ENCODE measurements around the gene LAMB4. TPM values are rescaled to one million over a fixed set of nuclear protein-coding genes. Genes with fewer than 3 reads are reported as not detected.

The LAMB4 gene
- total and polyA plus RNA-seq, 2 of the 8 experiments (the other 6 are each of a cell fraction or from before 2014, with no cell fraction given), result not detected

DNA sequence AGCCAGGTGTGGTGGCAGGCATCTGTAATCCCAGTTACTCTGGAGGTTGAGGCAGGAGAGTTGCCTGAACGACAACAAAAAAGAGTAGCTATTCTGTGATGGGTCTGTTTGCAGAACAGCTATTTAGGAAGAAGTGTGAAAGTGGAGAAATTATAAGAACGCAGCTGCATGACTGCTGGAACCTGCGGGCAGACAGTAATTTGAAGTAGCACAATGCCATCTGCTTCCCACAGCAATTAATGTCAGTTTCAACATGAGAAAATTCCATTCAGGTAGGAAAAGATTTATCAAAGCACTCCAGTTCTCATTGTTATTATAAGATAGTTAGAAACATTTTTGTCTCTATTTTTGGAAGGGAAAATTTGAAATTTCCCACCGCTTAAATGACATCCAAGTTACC, 148.7 kb downstream of the LAMB4 start:
- Histone ChIP-seq H3K9me3 (ENCODE audit: insufficient read depth in 2 of 2, low read depth in 1 of 2, low read length in 1 of 2) (no peaks in the 10 kb centered on the region), H2BK15ac (ENCODE audit: low read length) (no peak overlapping the region), H3K36me3 (ENCODE audit: control insufficient read depth in 2 of 4, insufficient read depth in 4 of 4, low read length in 3 of 4) (peaks cover 0 to 29% (median 2%) of the 10 kb centered on the region in 4 experiments; a peak in 5 of 8 replicates), H3K23me2 (ENCODE audit: low read depth, low read length) (no peaks in the 10 kb centered on the region), H2BK20ac (ENCODE audit: low read length) (no peak overlapping the region), H4K91ac (replicated peaks; ENCODE audit: insufficient read length, low read length) (no peak overlapping the region), H3K18ac (ENCODE audit: extremely low read depth, low read length) (no peak overlapping the region), H3K79me1 (ENCODE audit: low read depth, low read length) (no peaks in the 10 kb centered on the region), H2BK120ac (replicated peaks; ENCODE audit: low read depth, low read length) (no peak overlapping the region), H4K8ac (ENCODE audit: extremely low read depth, insufficient read depth, low read length) (no peak overlapping the region), H3K4ac (replicated peaks; ENCODE audit: insufficient read length, low read depth, low read length) (no peak overlapping the region), H3K4me1 (replicated peaks in 1 of 4; ENCODE audit: control insufficient read depth in 3 of 4, insufficient read depth in 4 of 4, low read length in 3 of 4) (peaks cover 0 to 3% (median 0%) of the 10 kb centered on the region in 4 experiments; a peak in 2 of 7 replicates), H2AK5ac (ENCODE audit: low read depth, low read length) (no peak overlapping the region), H3K56ac (replicated peaks; ENCODE audit: insufficient read length, low read depth, low read length) (no peak overlapping the region), H3K14ac (ENCODE audit: insufficient read length) (no peak overlapping the region), H3K9ac (replicated peaks in 1 of 4; ENCODE audit: extremely low read depth in 1 of 4, low read depth in 3 of 4, low read length in 3 of 4) (no peak overlapping the region), H2BK5ac (ENCODE audit: low read depth, low read length) (no peak overlapping the region), H3K4me2 (ENCODE audit: insufficient read depth in 1 of 2, low read depth in 2 of 2, low read length in 2 of 2) (no peak overlapping the region), H3K23ac (ENCODE audit: insufficient read length) (no peak overlapping the region), H3K4me3 (ENCODE audit: extremely low read depth in 1 of 4, insufficient read depth in 2 of 4, low read depth in 3 of 4, low read length in 4 of 4) (no peak overlapping the region), H3K79me2 (ENCODE audit: control insufficient read depth in 1 of 2, insufficient read depth in 2 of 2, low read length in 2 of 2) (no peaks in the 10 kb centered on the region), H3K27me3 (replicated peaks in 1 of 4; ENCODE audit: control insufficient read depth in 3 of 4, extremely low read depth in 1 of 4, insufficient read depth in 3 of 4, low read length in 3 of 4) (no peaks in the 10 kb centered on the region), H4K20me1 (replicated peaks in 1 of 2; ENCODE audit: control insufficient read depth in 1 of 2, insufficient read depth in 2 of 2, low read length in 2 of 2) (no peaks in the 10 kb centered on the region), H2BK12ac (ENCODE audit: low read depth, low read length) (no peak overlapping the region), H4K5ac (ENCODE audit: insufficient read length, low read depth, low read length) (no peak overlapping the region), H3K27ac (ENCODE audit: low read depth, low read length) (no peak overlapping the region), H2AFZ (ENCODE audit: low read length) (no peak overlapping the region)
- 66% methylated on average over 4 of the region's 4 CpGs; no CpG with 5 or more reads in 1 of the 2 experiments for WGBS, 2 experiments (ENCODE audit: extremely low coverage in 1 of 2, insufficient coverage in 1 of 2, insufficient read length in 1 of 2, insufficient replicate concordance in 2 of 2, low coverage in 1 of 2, low lambda C conversion rate in 2 of 2, missing lambda C conversion rate in 1 of 2)
- FAIRE-seq (no peak), DNase-seq (ENCODE audit: low read depth in 1 of 2, low spot score in 2 of 2) (no peak)
- CTCF ChIA-PET (ENCODE audit: partially characterized antibody), result interaction anchor here (1.0 to 3.9 kb wide), 6 partner anchors 9 to 102 kb away, joined by 3 to 19 read pairs (median 6); no protein-coding TSS in a partner anchor
- POLR2A ChIA-PET (ENCODE audit: partially characterized antibody), result no interaction called here
- TF ChIP-seq SP4 (IDR thresholded peaks at IDR 0.05; ENCODE audit: low read length) (no peak), RBBP5 (IDR thresholded peaks at IDR 0.05; ENCODE audit: borderline replicate concordance, low read depth, low read length) (no peak), KDM4A (IDR thresholded peaks at IDR 0.05; ENCODE audit: low read depth, low read length, severe bottlenecking) (no peak), JUN (IDR thresholded peaks at IDR 0.05; ENCODE audit: low read depth, low read length) (no peak), KDM5A (IDR thresholded peaks at IDR 0.05; ENCODE audit: low read length) (no peak), RFX5 (IDR thresholded peaks at IDR 0.05; ENCODE audit: borderline replicate concordance, low read depth, low read length) (no peak), ZNF274 (IDR thresholded peaks at IDR 0.05; ENCODE audit: borderline replicate concordance, extremely low read depth, low read length) (no peak), SAP30 (IDR thresholded peaks at IDR 0.05; ENCODE audit: insufficient read depth, insufficient replicate concordance, low read length) (no peak), TAF1 (IDR thresholded peaks at IDR 0.05; ENCODE audit: low read depth, low read length) (no peak)
- TF ChIP-seq, protein P1, sequence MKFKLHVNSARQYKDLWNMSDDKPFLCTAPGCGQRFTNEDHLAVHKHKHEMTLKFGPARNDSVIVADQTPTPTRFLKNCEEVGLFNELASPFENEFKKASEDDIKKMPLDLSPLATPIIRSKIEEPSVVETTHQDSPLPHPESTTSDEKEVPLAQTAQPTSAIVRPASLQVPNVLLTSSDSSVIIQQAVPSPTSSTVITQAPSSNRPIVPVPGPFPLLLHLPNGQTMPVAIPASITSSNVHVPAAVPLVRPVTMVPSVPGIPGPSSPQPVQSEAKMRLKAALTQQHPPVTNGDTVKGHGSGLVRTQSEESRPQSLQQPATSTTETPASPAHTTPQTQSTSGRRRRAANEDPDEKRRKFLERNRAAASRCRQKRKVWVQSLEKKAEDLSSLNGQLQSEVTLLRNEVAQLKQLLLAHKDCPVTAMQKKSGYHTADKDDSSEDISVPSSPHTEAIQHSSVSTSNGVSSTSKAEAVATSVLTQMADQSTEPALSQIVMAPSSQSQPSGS (IDR thresholded peaks at IDR 0.05; ENCODE audit: low read length), result no peak

All from H1 (cell line).